ENCODE measurements around the gene MYBPC2. TPM values are rescaled to one million over a fixed set of nuclear protein-coding genes. Genes with fewer than 3 reads are reported as not detected.

Gene MYBPC2
- total RNA-seq, 1 experiment from 2014 or later = 0.11 TPM

GRCh38 chr19:50479761-50480251 is 47.1 kb downstream of the MYBPC2 start:
- DNase-seq (ENCODE audit: low read depth) = no peak

- no peak for DNase-seq (ENCODE audit: low read depth)
Observed at GRCh38 chr19:50480281-50481111, 47.8 kb downstream of the MYBPC2 start.

GRCh38 chr19:50481351-50482149 is 48.9 kb downstream of the MYBPC2 start:
- DNase-seq (ENCODE audit: low read depth) = no peak

- DNase-seq (ENCODE audit: low read depth) = no peak
Observed at GRCh38 chr19:50482271-50482855, 49.7 kb downstream of the MYBPC2 start.

GRCh38 chr19:50482916-50483315 is 50.2 kb downstream of the MYBPC2 start:
- DNase-seq (ENCODE audit: low read depth) = no peak

- no peak for DNase-seq (ENCODE audit: low read depth)
Observed at GRCh38 chr19:50485284-50485955, 52.7 kb downstream of the MYBPC2 start.

GRCh38 chr19:50486823-50487515 is 54.3 kb downstream of the MYBPC2 start:
- peak; percentile 66 for DNase-seq (ENCODE audit: low read depth)

- DNase-seq (ENCODE audit: low read depth) = no peak
Observed at GRCh38 chr19:50488389-50489194, 55.9 kb downstream of the MYBPC2 start.

GRCh38 chr19:50489461-50490011 is 56.8 kb downstream of the MYBPC2 start:
- no peak for DNase-seq (ENCODE audit: low read depth)

- no peak for DNase-seq (ENCODE audit: low read depth)
Observed at GRCh38 chr19:50490411-50490811, 57.7 kb downstream of the MYBPC2 start.

- DNase-seq (ENCODE audit: low read depth) = no peak
Observed at GRCh38 chr19:50490991-50491472, 58.3 kb downstream of the MYBPC2 start.

GRCh38 chr19:50492303-50493052 is 59.8 kb downstream of the MYBPC2 start:
- DNase-seq (ENCODE audit: low read depth) = no peak

GRCh38 chr19:50493171-50493570 is 60.5 kb downstream of the MYBPC2 start:
- DNase-seq (ENCODE audit: low read depth) = no peak

GRCh38 chr19:50494186-50495019 is 61.7 kb downstream of the MYBPC2 start:
- no peak for DNase-seq (ENCODE audit: low read depth)

- no peak for DNase-seq (ENCODE audit: low read depth)
Observed at GRCh38 chr19:50495020-50495531, 62.4 kb downstream of the MYBPC2 start.

GRCh38 chr19:50496189-50497021 is 63.7 kb downstream of the MYBPC2 start:
- no peak for DNase-seq (ENCODE audit: low read depth)

GRCh38 chr19:50497022-50497405 is 64.3 kb downstream of the MYBPC2 start:
- DNase-seq (ENCODE audit: low read depth) = no peak

All from LHCN-M2 (cell line).